K562 (cell line): ENCODE measurements around the gene ARPC1A. TPM values are rescaled to one million over a fixed set of nuclear protein-coding genes. Genes with fewer than 3 reads are reported as not detected.

Experiments used
- BHLHE40 ChIP-seq: IDR thresholded peaks from 2 replicates; pipeline ENCODE4 v1.6.1; 2011; ENCODE audit warnings: low read length, improper control_type of control experiment
- CBFA2T3 ChIP-seq: fragments of 450-650 bp; IDR thresholded peaks from 2 replicates; pipeline ENCODE4 v1.6.1; 2017
- CHD2 ChIP-seq: IDR thresholded peaks from 2 replicates; pipeline ENCODE4 v1.6.1; 2011; ENCODE audit warnings: low read depth, low read length
- CREBBP ChIP-seq: IDR thresholded peaks from one replicate; pipeline ENCODE4 v1.6.1; 2012; ENCODE audit warnings: low read depth, mild to moderate bottlenecking, control low read depth, inconsistent platforms, low read length
- E2F6 ChIP-seq, 2 experiments: IDR thresholded peaks; 2 replicates each; pipeline ENCODE4 v1.6.1; 2011; ENCODE audit warnings: borderline replicate concordance in 1 of 2, control low read depth in 1 of 2, low read depth in 1 of 2, low read length in 1 of 2, mild to moderate bottlenecking in 1 of 2, mixed read lengths in 1 of 2, moderate library complexity in 1 of 2; ENCODE audit not compliant: insufficient read depth in 1 of 2, insufficient read length in 1 of 2, poor library complexity in 1 of 2, severe bottlenecking in 1 of 2; ENCODE audit errors: extremely low read depth in 1 of 2
- HLTF ChIP-seq: fragments of 450-650 bp; IDR thresholded peaks from 2 replicates; pipeline ENCODE4 v1.6.1; 2016
- ILK ChIP-seq: fragments of 450-650 bp; IDR thresholded peaks from 2 replicates; pipeline ENCODE4 v1.6.1; 2016; ENCODE audit warnings: missing genetic modification characterization, low read depth, mild to moderate bottlenecking, missing compliant biosample characterization, moderate library complexity, borderline replicate concordance
- KLF1 ChIP-seq: fragments of 450-650 bp; IDR thresholded peaks from 2 replicates; pipeline ENCODE4 v1.6.1; 2016; ENCODE audit warnings: missing genetic modification characterization, missing compliant biosample characterization
- MIER1 ChIP-seq: fragments of 450-650 bp; IDR thresholded peaks from 2 replicates; pipeline ENCODE4 v1.6.1; 2016; ENCODE audit warnings: antibody characterized with exemption, mild to moderate bottlenecking, low read depth
- NFRKB ChIP-seq: fragments of 450-650 bp; IDR thresholded peaks from 2 replicates; pipeline ENCODE4 v1.6.1; 2016; ENCODE audit warnings: low read depth
- PBX2 ChIP-seq, 2 experiments: IDR thresholded peaks in 1 of 2; conservative IDR thresholded peaks in 1 of 2; 2 replicates each; pipeline ENCODE4 v1.6.1; 2016; ENCODE audit warnings: low read depth in 2 of 2, mild to moderate bottlenecking in 1 of 2, missing compliant biosample characterization in 1 of 2, missing genetic modification characterization in 1 of 2, moderate library complexity in 1 of 2
- PHB2 ChIP-seq: fragments of 450-650 bp; IDR thresholded peaks from 2 replicates; pipeline ENCODE4 v1.6.1; 2017; ENCODE audit warnings: low read depth
- SETDB1 ChIP-seq: IDR thresholded peaks from one replicate; pipeline ENCODE4 v1.6.1; 2012; ENCODE audit warnings: low read length, control low read depth, inconsistent platforms
- TAF7 ChIP-seq: fragments of 450-650 bp; IDR thresholded peaks from 2 replicates; pipeline ENCODE4 v1.6.1; 2016; ENCODE audit warnings: missing genetic modification characterization, missing compliant biosample characterization
- TCF7L2 ChIP-seq: fragments of 150-350 bp; IDR thresholded peaks from 2 replicates; pipeline ENCODE4 v1.6.1; 2016; ENCODE audit warnings: low read depth, mild to moderate bottlenecking, low read length, moderate library complexity
- TGIF2 ChIP-seq: sonication (generic); formaldehyde crosslinking; IDR thresholded peaks from 2 replicates; pipeline ENCODE4 v1.8.1; 2022; ENCODE audit warnings: mild to moderate bottlenecking, missing genetic modification reagents, moderate library complexity
- ZNF124 ChIP-seq: sonication (generic); formaldehyde crosslinking; IDR thresholded peaks from 2 replicates; pipeline ENCODE4 v1.8.1; 2022; ENCODE audit warnings: missing genetic modification reagents
- ZNF174 ChIP-seq: fragments of 250-450 bp; sonication (Bioruptor Pico); IDR thresholded peaks from 2 replicates; pipeline ENCODE4 v1.4.0; 2020; ENCODE audit warnings: mild to moderate bottlenecking
- ZNF354B ChIP-seq: fragments of 250-450 bp; sonication (Bioruptor Pico); IDR thresholded peaks from 2 replicates; pipeline ENCODE4 v1.4.0; 2020
- ZNF445 ChIP-seq: fragments of 250-450 bp; sonication (Bioruptor Pico); IDR thresholded peaks from 2 replicates; pipeline ENCODE4 v1.4.0; 2020; ENCODE audit warnings: low read depth, mild to moderate bottlenecking, moderate library complexity
- polyA plus RNA-seq, 8 experiments: library from polyadenylated mRNA; depleted of rRNA in 4 of 8; stranded (reverse) in 5 of 8; unstranded in 3 of 8; fragments of >200 nt; fragmentation: Nextera tagmentation in 2 of 8; fragmentation: Illumina TruSeq in 1 of 8; extraction: Ambion mirVana in 2 of 8; extraction: Trizol in 1 of 8; gene quantifications; 2 replicates each; pipeline versions ENCODE4 v1.2.1 to v1.2.3, GENCODE V29; 2011 to 2014; ENCODE audit warnings: inconsistent platforms in 1 of 8, missing spikeins in 1 of 8
- total RNA-seq, 7 experiments: library from RNA; depleted of rRNA in 6 of 7; stranded (reverse); fragments of >200 nt in 6 of 7; fragmentation: Illumina TruSeq in 2 of 7; extraction: Trizol in 2 of 7; gene quantifications; 2 replicates each; pipeline versions ENCODE4 v1.2.1 to v1.2.3, GENCODE V29; 2011 to 2021; ENCODE audit warnings: low replicate concordance in 1 of 7

Gene ARPC1A
- total and polyA plus RNA-seq, 9 of the 15 experiments (the other 6 are each of a cell fraction or from before 2014, with no cell fraction given), result 39.5 to 151 (median 86.1) TPM

GRCh38 chr7:99408379-99409191 is 82.9 kb downstream of the ARPC1A start, which contains the start of the genes BUD31 and PDAP1 (continued):
- TF ChIP-seq HLTF (no peak), ILK (tag) (no peak), CBFA2T3 (no peak), MIER1 (no peak), SETDB1 (no peak), BHLHE40 (0 out of 2 replicates have a peak, but pooled peaks have one; percentile 10), CREBBP (no peak), NFRKB (no peak), ZNF445 (no peak), KLF1 (tag) (peak; percentile 92), CHD2 (peak; percentile 32), TAF7 (tag) (peak; percentile 84; the same call in 1 of the 2 replicates), PHB2 (no peak), ZNF354B (no peak), ZNF174 (CRISPR knock-in tag) (no peak), TGIF2 (CRISPR knock-in tag) (peak; percentile 73; the same call in 1 of the 2 replicates), PBX2 (CRISPR knock-in tag; IDR thresholded peaks at IDR 0.05; ENCODE audit: low read depth) (no peak), PBX2 (tag; conservative IDR thresholded peaks at IDR 0.05; ENCODE audit: low read depth) (no peak), TCF7L2 (0 out of 2 replicates have a peak, but pooled peaks have one; percentile 44), E2F6 (IDR thresholded peaks at IDR 0.05; ENCODE audit: borderline replicate concordance in 1 of 2, extremely low read depth in 1 of 2, insufficient read depth in 1 of 2, insufficient read length in 1 of 2, low read depth in 1 of 2, low read length in 1 of 2, poor library complexity in 1 of 2, severe bottlenecking in 1 of 2) (peak; percentile 5 to 10), ZNF124 (no peak)
